OCI-LY1 (cell line): Measurements from ENCODE around the gene FRS2.
"Not testable (repeated sequence)": the region's sequence is repeated elsewhere in the genome, so short reads cannot be mapped to it uniquely, and the experiment has no call there.

Experiments
- H2AFZ ChIP-seq: fragments of 200-600 bp; sonication (generic), shearing (Covaris generic); 2 replicates; pipeline ENCODE4 v1.6.0; 2014; ENCODE audit warnings: antibody characterized with exemption, mild to moderate bottlenecking, low read length
- H3F3A ChIP-seq: fragments of 200-600 bp; sonication (generic), shearing (Covaris generic); 2 replicates; pipeline ENCODE4 v1.6.0; 2014; ENCODE audit warnings: mild to moderate bottlenecking, antibody characterized with exemption, low read length, moderate library complexity; ENCODE audit not compliant: insufficient read depth
- H3K27ac ChIP-seq: fragments of 200-600 bp; sonication (generic); 2 replicates; pipeline ENCODE4 v1.5.1; 2014; ENCODE audit warnings: low read length, mixed run types, mild to moderate bottlenecking, low read depth; ENCODE audit not compliant: poor library complexity, severe bottlenecking
- H3K27me3 ChIP-seq: fragments of 200-600 bp; sonication (generic); 2 replicates; pipeline ENCODE4 v1.6.0; 2014; ENCODE audit warnings: antibody characterized with exemption, mild to moderate bottlenecking, low read length, moderate library complexity; ENCODE audit not compliant: insufficient read depth
- H3K36me3 ChIP-seq: fragments of 200-600 bp; sonication (generic); 2 replicates; pipeline ENCODE4 v1.6.1; 2014; ENCODE audit warnings: mild to moderate bottlenecking, antibody characterized with exemption, low read length, moderate library complexity, mixed read lengths; ENCODE audit not compliant: insufficient read depth
- H3K4me1 ChIP-seq: fragments of 200-600 bp; sonication (generic); 2 replicates; pipeline ENCODE4 v1.5.1; 2014; ENCODE audit warnings: mild to moderate bottlenecking, low read length, moderate library complexity; ENCODE audit not compliant: insufficient read depth, severe bottlenecking
- H3K4me2 ChIP-seq: fragments of 200-600 bp; sonication (generic), shearing (Covaris generic); 2 replicates; pipeline ENCODE4 v1.6.1; 2014; ENCODE audit warnings: low read length
- H3K4me3 ChIP-seq: fragments of 200-600 bp; sonication (generic); 2 replicates; pipeline ENCODE4 v1.5.1; 2014; ENCODE audit warnings: low read length, low read depth, mild to moderate bottlenecking, mixed read lengths; ENCODE audit not compliant: poor library complexity, severe bottlenecking
- H3K79me2 ChIP-seq: fragments of 200-600 bp; shearing (Covaris generic); 2 replicates; pipeline ENCODE4 v1.6.1; 2016; ENCODE audit warnings: mixed run types, low read length, mixed read lengths; ENCODE audit not compliant: insufficient read depth
- H3K9ac ChIP-seq: fragments of 200-600 bp; sonication (generic), shearing (Covaris generic); 2 replicates; pipeline ENCODE4 v1.6.1; 2014; ENCODE audit warnings: mild to moderate bottlenecking, low read length, mixed read lengths
- H3K9me2 ChIP-seq: fragments of 200-600 bp; sonication (generic), shearing (Covaris generic); 2 replicates; pipeline ENCODE4 v1.6.1; 2014; ENCODE audit warnings: low read depth, mild to moderate bottlenecking, low read length, mixed read lengths
- H3K9me3 ChIP-seq: fragments of 200-600 bp; shearing (Covaris generic); 2 replicates; pipeline ENCODE4 v1.6.1; 2014; ENCODE audit warnings: low read length, mixed read lengths
- H4K20me1 ChIP-seq: fragments of 200-600 bp; sonication (generic), shearing (Covaris generic); 2 replicates; pipeline ENCODE4 v1.6.0; 2016; ENCODE audit warnings: mild to moderate bottlenecking, low read length; ENCODE audit not compliant: insufficient read depth
- EZH2 ChIP-seq: fragments of 200-600 bp; sonication (generic), shearing (Covaris generic); IDR thresholded peaks from 2 replicates; pipeline ENCODE4 v1.8.0; 2017; ENCODE audit warnings: borderline replicate concordance, mixed run types, mild to moderate bottlenecking, antibody characterized with exemption, low read length, moderate library complexity, mixed read lengths
- TF ChIP-seq, protein P1 (sequence below): fragments of 200-600 bp; sonication (generic), shearing (Covaris generic); IDR thresholded peaks from 2 replicates; pipeline ENCODE4 v1.5.1; 2017; ENCODE audit warnings: mild to moderate bottlenecking, antibody characterized with exemption, low read length, moderate library complexity, mixed read lengths

The FRS2 gene

DNA sequence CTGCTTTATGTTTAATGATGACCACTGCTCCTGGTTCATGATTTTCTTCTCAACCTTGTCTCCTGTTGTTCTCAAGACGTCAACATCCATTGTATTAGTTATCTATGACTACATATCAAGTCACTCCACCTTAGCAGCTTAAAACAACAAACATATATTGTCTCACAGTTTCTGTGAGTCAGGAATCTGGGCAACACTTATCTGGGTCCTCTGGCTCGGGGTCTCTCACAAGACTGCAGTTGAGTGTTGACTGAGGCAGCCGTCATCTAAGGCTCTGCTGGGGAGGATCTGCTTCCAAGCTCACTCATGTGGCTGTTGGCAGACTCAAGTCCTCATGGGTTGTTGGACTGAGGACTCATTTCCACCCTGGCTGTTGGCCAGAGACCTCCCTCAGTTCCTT, 27.3 kb upstream of the FRS2 start:
- Histone ChIP-seq H3F3A (no peaks in the 10 kb centered on the region), H3K4me3 (no peak overlapping the region), H3K27ac (no peak overlapping the region), H3K27me3 (no peaks in the 10 kb centered on the region), H3K9ac (no peak overlapping the region), H3K36me3 (no peaks in the 10 kb centered on the region), H3K4me1 (no peaks in the 10 kb centered on the region), H3K9me2 (no peaks in the 10 kb centered on the region), H3K79me2 (no peaks in the 10 kb centered on the region), H3K9me3 (no peaks in the 10 kb centered on the region), H4K20me1 (no peaks in the 10 kb centered on the region), H2AFZ (no peak overlapping the region), H3K4me2 (no peak overlapping the region)
- TF ChIP-seq EZH2: no peak
- TF ChIP-seq, protein P1, sequence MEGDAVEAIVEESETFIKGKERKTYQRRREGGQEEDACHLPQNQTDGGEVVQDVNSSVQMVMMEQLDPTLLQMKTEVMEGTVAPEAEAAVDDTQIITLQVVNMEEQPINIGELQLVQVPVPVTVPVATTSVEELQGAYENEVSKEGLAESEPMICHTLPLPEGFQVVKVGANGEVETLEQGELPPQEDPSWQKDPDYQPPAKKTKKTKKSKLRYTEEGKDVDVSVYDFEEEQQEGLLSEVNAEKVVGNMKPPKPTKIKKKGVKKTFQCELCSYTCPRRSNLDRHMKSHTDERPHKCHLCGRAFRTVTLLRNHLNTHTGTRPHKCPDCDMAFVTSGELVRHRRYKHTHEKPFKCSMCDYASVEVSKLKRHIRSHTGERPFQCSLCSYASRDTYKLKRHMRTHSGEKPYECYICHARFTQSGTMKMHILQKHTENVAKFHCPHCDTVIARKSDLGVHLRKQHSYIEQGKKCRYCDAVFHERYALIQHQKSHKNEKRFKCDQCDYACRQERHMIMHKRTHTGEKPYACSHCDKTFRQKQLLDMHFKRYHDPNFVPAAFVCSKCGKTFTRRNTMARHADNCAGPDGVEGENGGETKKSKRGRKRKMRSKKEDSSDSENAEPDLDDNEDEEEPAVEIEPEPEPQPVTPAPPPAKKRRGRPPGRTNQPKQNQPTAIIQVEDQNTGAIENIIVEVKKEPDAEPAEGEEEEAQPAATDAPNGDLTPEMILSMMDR: no peak

DNA sequence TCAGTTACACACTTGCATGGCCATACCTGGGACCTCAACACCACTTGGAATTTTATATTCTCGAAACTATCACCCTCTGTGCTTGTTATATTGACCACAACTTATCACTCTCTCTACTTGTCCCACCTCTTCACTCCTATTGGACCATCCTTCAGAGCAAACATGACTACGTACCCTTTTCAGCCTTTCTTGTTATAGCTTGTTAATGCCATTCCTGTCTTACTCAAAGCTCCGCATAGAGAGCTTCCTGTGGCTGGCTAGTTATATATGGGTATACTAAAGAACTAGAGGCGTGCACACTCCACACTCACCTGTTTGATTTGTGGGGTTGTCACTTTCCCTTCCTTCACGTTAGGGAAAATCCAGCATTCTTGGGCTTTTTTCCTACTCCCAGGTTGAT, 26.3 kb upstream of the FRS2 start:
- Histone ChIP-seq H3K27ac (no peak overlapping the region), H3K36me3 (no peaks in the 10 kb centered on the region), H3F3A (no peaks in the 10 kb centered on the region), H3K9me3 (no peaks in the 10 kb centered on the region), H3K4me1 (no peaks in the 10 kb centered on the region), H3K27me3 (no peaks in the 10 kb centered on the region), H4K20me1 (no peaks in the 10 kb centered on the region), H3K4me3 (no peak overlapping the region), H3K4me2 (no peak overlapping the region), H3K9ac (no peak overlapping the region), H2AFZ (no peak overlapping the region), H3K79me2 (no peaks in the 10 kb centered on the region), H3K9me2 (no peaks in the 10 kb centered on the region)
- TF ChIP-seq EZH2: no peak
- TF ChIP-seq, protein P1: no peak

DNA sequence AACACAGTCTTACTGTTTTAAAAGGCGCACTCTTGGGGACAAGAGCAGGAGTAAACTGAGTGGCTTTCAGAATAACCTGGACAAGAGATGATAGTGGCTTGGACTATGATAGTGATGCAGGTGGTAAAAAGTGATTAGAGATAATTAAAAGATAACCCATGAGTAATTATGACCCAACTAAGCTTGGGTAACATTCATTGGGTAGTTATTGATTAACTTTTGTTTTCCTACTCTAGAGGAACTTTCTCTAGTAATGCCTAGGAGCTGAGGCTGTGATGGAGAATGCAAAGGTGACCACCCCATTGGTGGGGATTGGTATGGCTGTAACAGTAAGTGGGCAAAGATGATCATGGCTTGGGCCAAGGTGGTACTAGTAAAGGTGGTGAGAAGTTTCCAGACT, 22.3 kb upstream of the FRS2 start:
- no peak overlapping the region for H3K4me3 ChIP-seq
- H3K4me1 ChIP-seq: no peaks in the 10 kb centered on the region
- no peak overlapping the region for H3K4me2 ChIP-seq
- H4K20me1 ChIP-seq: no peaks in the 10 kb centered on the region
- H3K9ac ChIP-seq: no peak overlapping the region
- H3K9me2 ChIP-seq: no peaks in the 10 kb centered on the region
- no peak overlapping the region for H2AFZ ChIP-seq
- H3K36me3 ChIP-seq: no peaks in the 10 kb centered on the region
- no peaks in the 10 kb centered on the region for H3F3A ChIP-seq
- no peaks in the 10 kb centered on the region for H3K9me3 ChIP-seq
- no peak for TF ChIP-seq EZH2
- TF ChIP-seq, protein P1: no peak
- no peaks in the 10 kb centered on the region for H3K79me2 ChIP-seq
- H3K27me3 ChIP-seq: no peaks in the 10 kb centered on the region
- no peak overlapping the region for H3K27ac ChIP-seq

DNA sequence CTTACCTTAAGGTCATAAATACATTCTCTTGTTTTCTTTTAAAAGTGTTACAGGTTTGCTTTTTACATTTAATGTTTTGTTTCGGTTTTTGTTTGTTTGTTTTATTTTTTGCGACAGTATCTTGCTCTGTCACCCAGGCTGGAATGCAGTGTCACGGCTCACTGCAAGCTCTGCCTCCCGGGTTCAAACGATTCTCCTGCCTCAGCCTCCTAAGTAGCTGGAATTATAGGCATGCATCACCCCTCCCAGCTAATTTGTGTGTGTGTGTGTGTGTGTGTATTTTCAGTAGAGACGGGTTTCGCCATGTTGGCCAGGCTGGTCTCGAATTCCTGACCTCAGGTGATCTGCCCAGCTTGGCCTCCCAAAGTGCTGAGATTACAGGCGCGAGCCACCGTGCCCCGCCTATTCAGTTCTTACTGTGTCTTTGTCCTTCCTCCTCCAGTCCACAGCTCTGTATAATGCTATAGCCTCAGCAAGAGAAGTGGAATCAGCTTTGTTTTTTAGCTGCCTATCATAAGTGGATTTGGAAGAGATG, 17.5 kb upstream of the FRS2 start:
- H3F3A ChIP-seq, H3K9ac ChIP-seq, H3K9me2 ChIP-seq, H4K20me1 ChIP-seq, H3K4me1 ChIP-seq, H3K79me2 ChIP-seq, H3K27ac ChIP-seq, H3K9me3 ChIP-seq, H3K36me3 ChIP-seq, H3K4me2 ChIP-seq, H3K4me3 ChIP-seq, H3K27me3 ChIP-seq, H2AFZ ChIP-seq: not testable (repeated sequence)
